ENCODE results near the gene MLX.

DNA sequence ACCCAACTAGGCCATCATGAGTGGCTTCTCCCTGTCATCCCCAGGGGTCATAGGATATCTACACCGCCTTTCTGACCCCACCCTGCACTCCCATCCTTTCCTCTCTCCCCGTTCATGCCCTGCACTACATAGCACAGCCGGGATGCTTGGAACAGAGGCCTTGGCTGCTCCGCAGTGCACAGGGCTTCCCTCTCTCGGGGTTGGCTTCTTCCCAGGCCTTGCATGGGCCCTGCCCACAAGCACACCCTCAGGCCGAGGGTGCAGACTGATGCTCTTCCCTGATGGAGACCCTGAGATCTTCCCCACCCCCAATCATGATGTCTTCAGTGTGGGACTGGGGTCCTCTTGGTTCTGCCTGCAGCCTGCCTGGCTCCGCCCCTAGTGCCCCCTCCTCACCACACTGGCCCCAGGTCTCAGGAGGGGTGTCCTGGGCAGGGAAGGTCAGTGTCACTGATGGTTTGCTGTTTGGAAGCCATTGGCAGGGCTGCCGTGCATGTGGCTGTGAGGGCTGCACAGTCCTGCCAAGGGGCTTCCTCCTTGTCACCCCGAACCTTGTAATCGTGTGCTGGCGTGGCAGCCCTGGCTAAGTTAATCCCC, 45.1 kb upstream of the MLX start:
- TF ChIP-seq, protein P1, sequence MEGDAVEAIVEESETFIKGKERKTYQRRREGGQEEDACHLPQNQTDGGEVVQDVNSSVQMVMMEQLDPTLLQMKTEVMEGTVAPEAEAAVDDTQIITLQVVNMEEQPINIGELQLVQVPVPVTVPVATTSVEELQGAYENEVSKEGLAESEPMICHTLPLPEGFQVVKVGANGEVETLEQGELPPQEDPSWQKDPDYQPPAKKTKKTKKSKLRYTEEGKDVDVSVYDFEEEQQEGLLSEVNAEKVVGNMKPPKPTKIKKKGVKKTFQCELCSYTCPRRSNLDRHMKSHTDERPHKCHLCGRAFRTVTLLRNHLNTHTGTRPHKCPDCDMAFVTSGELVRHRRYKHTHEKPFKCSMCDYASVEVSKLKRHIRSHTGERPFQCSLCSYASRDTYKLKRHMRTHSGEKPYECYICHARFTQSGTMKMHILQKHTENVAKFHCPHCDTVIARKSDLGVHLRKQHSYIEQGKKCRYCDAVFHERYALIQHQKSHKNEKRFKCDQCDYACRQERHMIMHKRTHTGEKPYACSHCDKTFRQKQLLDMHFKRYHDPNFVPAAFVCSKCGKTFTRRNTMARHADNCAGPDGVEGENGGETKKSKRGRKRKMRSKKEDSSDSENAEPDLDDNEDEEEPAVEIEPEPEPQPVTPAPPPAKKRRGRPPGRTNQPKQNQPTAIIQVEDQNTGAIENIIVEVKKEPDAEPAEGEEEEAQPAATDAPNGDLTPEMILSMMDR (IDR thresholded peaks at IDR 0.05), result no peak
- TF ChIP-seq POLR2A (IDR thresholded peaks at IDR 0.05), result no peak

All from heart left ventricle (tissue), 13 donors.